SK-N-SH treated with all-trans-retinoic acid at 6 μM for 48 hours (cell line): ENCODE measurements around the gene CALN1.

Experiments used
- BACH2 ChIP-seq: fragments of 250-450 bp; sonication (Bioruptor Pico); IDR thresholded peaks from 2 replicates; pipeline ENCODE4 v1.9.0; 2021; ENCODE audit warnings: mild to moderate bottlenecking, borderline replicate concordance
- ESRRG ChIP-seq: fragments of 250-450 bp; sonication (Bioruptor Pico); IDR thresholded peaks from 2 replicates; pipeline ENCODE4 v1.6.1; 2021; ENCODE audit warnings: mild to moderate bottlenecking
- GLIS3 ChIP-seq: fragments of 250-450 bp; sonication (Bioruptor Pico); IDR thresholded peaks from 2 replicates; pipeline ENCODE4 v1.5.0; 2020; ENCODE audit warnings: mild to moderate bottlenecking, moderate library complexity
- ISL1 ChIP-seq: fragments of 250-450 bp; sonication (Bioruptor Pico); IDR thresholded peaks from 2 replicates; pipeline ENCODE4 v2.1.2; 2022; ENCODE audit warnings: mild to moderate bottlenecking, moderate library complexity
- OSR1 ChIP-seq: fragments of 250-450 bp; sonication (Bioruptor Pico); IDR thresholded peaks from 2 replicates; pipeline ENCODE4 v1.8.0; 2022; ENCODE audit warnings: moderate library complexity, mild to moderate bottlenecking, inconsistent platforms
- POU6F1 ChIP-seq: fragments of 250-450 bp; sonication (Bioruptor Pico); IDR thresholded peaks from 2 replicates; pipeline ENCODE4 v1.8.0; 2021; ENCODE audit warnings: low read depth, mild to moderate bottlenecking, moderate library complexity, borderline replicate concordance
- PPARA ChIP-seq: fragments of 250-450 bp; sonication (Bioruptor Pico); IDR thresholded peaks from 2 replicates; pipeline ENCODE4 v1.5.0; 2020; ENCODE audit warnings: mild to moderate bottlenecking, borderline replicate concordance
- RARB ChIP-seq: fragments of 250-450 bp; sonication (Bioruptor Pico); IDR thresholded peaks from 2 replicates; pipeline ENCODE4 v1.8.0; 2021; ENCODE audit warnings: mild to moderate bottlenecking, moderate library complexity
- TCF4 ChIP-seq: fragments of 250-450 bp; sonication (Bioruptor Pico); IDR thresholded peaks from 2 replicates; pipeline ENCODE4 v1.8.0; 2021; ENCODE audit warnings: mild to moderate bottlenecking, moderate library complexity, borderline replicate concordance
- ZC3H10 ChIP-seq: fragments of 250-450 bp; sonication (Bioruptor Pico); IDR thresholded peaks from 2 replicates; pipeline ENCODE4 v1.5.1; 2021; ENCODE audit warnings: mild to moderate bottlenecking, moderate library complexity
- ZFP3 ChIP-seq: fragments of 250-450 bp; sonication (Bioruptor Pico); IDR thresholded peaks from 2 replicates; pipeline ENCODE4 v1.5.0; 2020; ENCODE audit warnings: mild to moderate bottlenecking, moderate library complexity
- TF ChIP-seq, protein P1 (sequence below): fragments of 250-450 bp; sonication (Bioruptor Pico); IDR thresholded peaks from 2 replicates; pipeline ENCODE4 v1.8.0; 2020; ENCODE audit warnings: mild to moderate bottlenecking, moderate library complexity, borderline replicate concordance
- TF ChIP-seq, protein P2 (sequence below): fragments of 250-450 bp; sonication (Bioruptor Pico); IDR thresholded peaks from 2 replicates; pipeline ENCODE4 v1.5.0; 2020; ENCODE audit warnings: mild to moderate bottlenecking, moderate library complexity
- TF ChIP-seq, protein P3 (sequence below): fragments of 250-450 bp; sonication (Bioruptor Pico); IDR thresholded peaks from 2 replicates; pipeline ENCODE4 v1.5.1; 2020; ENCODE audit warnings: low read depth, mild to moderate bottlenecking, moderate library complexity

GRCh38 chr7:72317341-72317740 lies 94.8 kb downstream of the CALN1 start:
- TF ChIP-seq ISL1 (CRISPR knock-in tag) (no peak), PPARA (CRISPR knock-in tag) (no peak), POU6F1 (CRISPR knock-in tag) (no peak), GLIS3 (CRISPR knock-in tag) (no peak), RARB (CRISPR knock-in tag) (no peak), BACH2 (CRISPR knock-in tag) (no peak), OSR1 (CRISPR knock-in tag) (no peak), ESRRG (CRISPR knock-in tag) (no peak), ZFP3 (CRISPR knock-in tag) (no peak), TCF4 (no peak), ZC3H10 (CRISPR knock-in tag) (no peak)
- TF ChIP-seq, protein P1, sequence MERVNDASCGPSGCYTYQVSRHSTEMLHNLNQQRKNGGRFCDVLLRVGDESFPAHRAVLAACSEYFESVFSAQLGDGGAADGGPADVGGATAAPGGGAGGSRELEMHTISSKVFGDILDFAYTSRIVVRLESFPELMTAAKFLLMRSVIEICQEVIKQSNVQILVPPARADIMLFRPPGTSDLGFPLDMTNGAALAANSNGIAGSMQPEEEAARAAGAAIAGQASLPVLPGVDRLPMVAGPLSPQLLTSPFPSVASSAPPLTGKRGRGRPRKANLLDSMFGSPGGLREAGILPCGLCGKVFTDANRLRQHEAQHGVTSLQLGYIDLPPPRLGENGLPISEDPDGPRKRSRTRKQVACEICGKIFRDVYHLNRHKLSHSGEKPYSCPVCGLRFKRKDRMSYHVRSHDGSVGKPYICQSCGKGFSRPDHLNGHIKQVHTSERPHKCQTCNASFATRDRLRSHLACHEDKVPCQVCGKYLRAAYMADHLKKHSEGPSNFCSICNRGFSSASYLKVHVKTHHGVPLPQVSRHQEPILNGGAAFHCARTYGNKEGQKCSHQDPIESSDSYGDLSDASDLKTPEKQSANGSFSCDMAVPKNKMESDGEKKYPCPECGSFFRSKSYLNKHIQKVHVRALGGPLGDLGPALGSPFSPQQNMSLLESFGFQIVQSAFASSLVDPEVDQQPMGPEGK (CRISPR knock-in tag) = no peak
- TF ChIP-seq, protein P2, sequence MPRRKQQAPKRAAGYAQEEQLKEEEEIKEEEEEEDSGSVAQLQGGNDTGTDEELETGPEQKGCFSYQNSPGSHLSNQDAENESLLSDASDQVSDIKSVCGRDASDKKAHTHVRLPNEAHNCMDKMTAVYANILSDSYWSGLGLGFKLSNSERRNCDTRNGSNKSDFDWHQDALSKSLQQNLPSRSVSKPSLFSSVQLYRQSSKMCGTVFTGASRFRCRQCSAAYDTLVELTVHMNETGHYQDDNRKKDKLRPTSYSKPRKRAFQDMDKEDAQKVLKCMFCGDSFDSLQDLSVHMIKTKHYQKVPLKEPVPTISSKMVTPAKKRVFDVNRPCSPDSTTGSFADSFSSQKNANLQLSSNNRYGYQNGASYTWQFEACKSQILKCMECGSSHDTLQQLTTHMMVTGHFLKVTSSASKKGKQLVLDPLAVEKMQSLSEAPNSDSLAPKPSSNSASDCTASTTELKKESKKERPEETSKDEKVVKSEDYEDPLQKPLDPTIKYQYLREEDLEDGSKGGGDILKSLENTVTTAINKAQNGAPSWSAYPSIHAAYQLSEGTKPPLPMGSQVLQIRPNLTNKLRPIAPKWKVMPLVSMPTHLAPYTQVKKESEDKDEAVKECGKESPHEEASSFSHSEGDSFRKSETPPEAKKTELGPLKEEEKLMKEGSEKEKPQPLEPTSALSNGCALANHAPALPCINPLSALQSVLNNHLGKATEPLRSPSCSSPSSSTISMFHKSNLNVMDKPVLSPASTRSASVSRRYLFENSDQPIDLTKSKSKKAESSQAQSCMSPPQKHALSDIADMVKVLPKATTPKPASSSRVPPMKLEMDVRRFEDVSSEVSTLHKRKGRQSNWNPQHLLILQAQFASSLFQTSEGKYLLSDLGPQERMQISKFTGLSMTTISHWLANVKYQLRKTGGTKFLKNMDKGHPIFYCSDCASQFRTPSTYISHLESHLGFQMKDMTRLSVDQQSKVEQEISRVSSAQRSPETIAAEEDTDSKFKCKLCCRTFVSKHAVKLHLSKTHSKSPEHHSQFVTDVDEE (CRISPR knock-in tag) = no peak
- TF ChIP-seq, protein P3, sequence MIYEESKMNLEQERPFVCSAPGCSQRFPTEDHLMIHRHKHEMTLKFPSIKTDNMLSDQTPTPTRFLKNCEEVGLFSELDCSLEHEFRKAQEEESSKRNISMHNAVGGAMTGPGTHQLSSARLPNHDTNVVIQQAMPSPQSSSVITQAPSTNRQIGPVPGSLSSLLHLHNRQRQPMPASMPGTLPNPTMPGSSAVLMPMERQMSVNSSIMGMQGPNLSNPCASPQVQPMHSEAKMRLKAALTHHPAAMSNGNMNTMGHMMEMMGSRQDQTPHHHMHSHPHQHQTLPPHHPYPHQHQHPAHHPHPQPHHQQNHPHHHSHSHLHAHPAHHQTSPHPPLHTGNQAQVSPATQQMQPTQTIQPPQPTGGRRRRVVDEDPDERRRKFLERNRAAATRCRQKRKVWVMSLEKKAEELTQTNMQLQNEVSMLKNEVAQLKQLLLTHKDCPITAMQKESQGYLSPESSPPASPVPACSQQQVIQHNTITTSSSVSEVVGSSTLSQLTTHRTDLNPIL (CRISPR knock-in tag) = no peak
